ENCODE data around the gene KDR. TPM values are rescaled to one million over a fixed set of nuclear protein-coding genes. Genes with fewer than 3 reads are reported as not detected.

Gene KDR
- polyA plus RNA-seq, 1 donor: 56.8 TPM

- no peak for DNase-seq
Observed at GRCh38 chr4:55080174-55080865, 45.1 kb downstream of the KDR start.

- DNase-seq: no peak
Observed at GRCh38 chr4:55079451-55080173, 45.8 kb downstream of the KDR start.

GRCh38 chr4:55078987-55079386, 46.4 kb downstream of the KDR start:
- no peak for DNase-seq

- no peak for DNase-seq
Observed at GRCh38 chr4:55077577-55077976, 47.8 kb downstream of the KDR start.

- no peak for DNase-seq
Observed at GRCh38 chr4:55075823-55076716, 49.3 kb downstream of the KDR start.

- no peak for DNase-seq
Observed at GRCh38 chr4:55075376-55075775, 50.0 kb downstream of the KDR start.

- no peak for DNase-seq
Observed at GRCh38 chr4:55074386-55074785, 51.0 kb downstream of the KDR start.

- DNase-seq: no peak
Observed at GRCh38 chr4:55071951-55072350, 53.4 kb downstream of the KDR start.

GRCh38 chr4:55069248-55069647, 56.1 kb downstream of the KDR start:
- DNase-seq: no peak

GRCh38 chr4:55068522-55068921, 56.9 kb downstream of the KDR start:
- no peak for DNase-seq

GRCh38 chr4:55066018-55066417, 59.4 kb downstream of the KDR start:
- no peak for DNase-seq

- DNase-seq: no peak
Observed at GRCh38 chr4:55055529-55055928, 69.9 kb downstream of the KDR start.

- DNase-seq: no peak
Observed at GRCh38 chr4:55051532-55051931, 73.9 kb downstream of the KDR start.

GRCh38 chr4:55050418-55050950, 74.9 kb downstream of the KDR start:
- DNase-seq: no peak

- DNase-seq: no peak
Observed at GRCh38 chr4:55038176-55038890, 87.1 kb downstream of the KDR start.

GRCh38 chr4:55037728-55038127, 87.7 kb downstream of the KDR start:
- DNase-seq: no peak

- no peak for DNase-seq
Observed at GRCh38 chr4:55036405-55036804, 89.0 kb downstream of the KDR start.

GRCh38 chr4:55035892-55036291, 89.5 kb downstream of the KDR start:
- no peak for DNase-seq

- DNase-seq: no peak
Observed at GRCh38 chr4:55033296-55033695, 92.1 kb downstream of the KDR start.

- DNase-seq: no peak
Observed at GRCh38 chr4:55032788-55033187, 92.6 kb downstream of the KDR start.

GRCh38 chr4:55032179-55032578, 93.2 kb downstream of the KDR start:
- no peak for DNase-seq

- DNase-seq: no peak
Observed at GRCh38 chr4:55031158-55031557, 94.2 kb downstream of the KDR start.
